Stimulated activated CD8-positive, alpha-beta memory T cell treated with anti-CD3 and anti-CD28 coated beads, Interleukin-7, amount 100 ng/mL, for 4 hours (primary cell): ENCODE results near the gene CXCL6.

Experiments used
- DNase-seq, 2 donors: peaks; one replicate each; pipeline ENCODE4 v3.0.0-alpha.2; 2020; ENCODE audit warnings: low read depth in 2 of 2

The CXCL6 gene

DNA sequence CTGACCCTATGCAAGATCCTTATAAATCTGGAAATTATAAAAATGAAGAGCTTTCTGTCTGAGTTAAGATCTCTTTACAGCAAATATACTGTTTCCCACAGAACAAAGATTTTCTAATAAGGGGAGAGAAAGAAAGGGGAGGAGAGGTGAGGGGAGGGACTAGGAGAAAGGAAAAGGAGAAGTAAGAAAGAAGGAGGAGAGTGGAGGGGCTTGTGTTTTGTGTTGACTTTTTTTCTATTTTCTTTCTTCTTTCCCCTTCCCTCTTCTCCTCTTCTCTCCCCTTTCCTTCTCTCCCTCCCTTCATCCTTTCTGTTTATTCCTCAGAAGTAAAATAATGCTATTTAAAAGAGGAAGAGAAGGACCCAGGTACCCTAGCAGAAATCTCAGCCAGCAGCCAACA lies 6.2 kb downstream of the CXCL6 start:
- no peak for DNase-seq

DNA sequence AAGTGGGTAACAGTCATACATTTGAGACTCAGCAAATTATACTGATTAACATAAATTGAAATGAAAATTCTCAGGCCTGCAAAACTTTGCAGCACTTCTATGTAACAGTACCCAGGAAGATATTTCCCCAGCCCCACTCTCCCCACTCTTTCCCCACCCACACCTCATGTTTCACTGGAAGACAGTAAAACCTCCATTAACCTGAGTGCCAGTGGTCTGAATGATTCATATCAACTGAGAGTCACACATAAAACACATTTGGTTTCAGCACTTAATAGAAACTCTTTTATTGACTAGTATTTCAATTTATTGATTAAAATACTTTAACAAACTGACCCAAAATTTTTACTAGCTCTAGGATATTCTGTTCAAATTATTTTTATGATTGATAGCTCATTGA lies 6.9 kb downstream of the CXCL6 start:
- no peak for DNase-seq

DNA sequence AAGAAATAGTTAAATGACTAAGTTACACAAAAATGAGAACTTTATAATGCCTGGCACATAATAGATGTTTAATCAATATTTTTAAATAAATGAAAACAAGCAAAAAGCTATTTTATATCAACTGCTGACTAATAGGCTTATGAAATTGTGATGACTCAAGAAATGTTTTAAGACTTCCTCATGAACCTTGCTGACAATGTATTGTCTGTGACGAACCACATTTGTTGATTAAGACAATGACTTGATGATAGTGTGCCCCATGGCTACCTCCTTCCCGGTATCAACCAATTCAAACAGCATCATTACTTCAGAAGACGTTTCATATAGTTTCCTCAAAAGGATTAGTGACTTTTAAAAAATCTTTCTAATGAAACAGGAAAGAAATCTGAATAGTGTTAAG lies 7.9 kb downstream of the CXCL6 start:
- DNase-seq, result no peak

DNA sequence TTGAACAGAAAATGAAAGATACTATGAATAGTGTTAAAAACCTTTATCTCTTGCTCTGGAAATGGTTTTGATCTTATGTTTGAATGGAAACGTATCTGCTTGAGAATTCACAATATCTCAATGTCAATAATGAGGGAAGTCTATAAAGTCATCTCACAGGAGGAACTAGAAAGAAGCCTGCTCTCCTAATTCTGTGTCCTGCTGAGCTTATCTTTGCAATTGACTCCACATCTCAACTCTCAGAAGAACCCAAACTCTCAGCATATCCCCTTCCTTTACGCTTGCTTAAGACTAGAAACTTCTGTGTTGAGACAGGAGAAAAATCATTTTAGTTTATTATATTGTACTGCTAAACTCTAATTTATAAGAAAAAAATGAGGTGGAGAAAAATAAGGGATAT lies 8.3 kb downstream of the CXCL6 start:
- no peak for DNase-seq

DNA sequence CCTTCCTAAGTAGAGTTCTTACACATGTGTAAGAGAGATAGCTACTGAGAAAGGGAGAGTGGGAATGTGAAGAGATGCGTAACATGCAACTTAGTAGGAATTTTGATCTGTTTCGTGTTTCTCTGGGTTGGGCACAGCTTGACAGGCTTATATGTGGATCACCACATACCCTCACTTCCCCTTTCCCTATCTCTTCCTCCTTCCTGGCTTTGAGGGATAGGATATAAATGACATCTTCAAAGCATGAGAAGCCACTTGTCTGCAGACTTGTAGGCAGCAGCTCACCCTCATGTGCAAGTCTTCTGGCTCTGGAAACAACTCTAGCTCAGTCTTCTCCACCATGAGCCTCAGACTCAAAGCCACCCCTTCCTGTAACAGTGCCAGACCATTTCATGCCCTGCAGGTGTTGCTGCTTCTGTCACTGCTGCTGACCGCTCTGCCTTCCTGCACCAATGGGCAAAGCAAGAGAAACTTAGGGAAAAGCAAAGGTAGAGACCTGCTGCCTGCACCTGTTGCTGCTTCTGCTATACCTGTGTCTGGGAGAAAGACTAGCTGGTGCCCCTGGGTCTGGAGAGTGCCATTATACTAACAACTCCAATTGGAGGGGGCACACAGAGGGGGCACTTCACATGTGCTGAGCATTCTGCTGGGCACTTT lies 11.2 kb downstream of the CXCL6 start:
- no peak for DNase-seq

DNA sequence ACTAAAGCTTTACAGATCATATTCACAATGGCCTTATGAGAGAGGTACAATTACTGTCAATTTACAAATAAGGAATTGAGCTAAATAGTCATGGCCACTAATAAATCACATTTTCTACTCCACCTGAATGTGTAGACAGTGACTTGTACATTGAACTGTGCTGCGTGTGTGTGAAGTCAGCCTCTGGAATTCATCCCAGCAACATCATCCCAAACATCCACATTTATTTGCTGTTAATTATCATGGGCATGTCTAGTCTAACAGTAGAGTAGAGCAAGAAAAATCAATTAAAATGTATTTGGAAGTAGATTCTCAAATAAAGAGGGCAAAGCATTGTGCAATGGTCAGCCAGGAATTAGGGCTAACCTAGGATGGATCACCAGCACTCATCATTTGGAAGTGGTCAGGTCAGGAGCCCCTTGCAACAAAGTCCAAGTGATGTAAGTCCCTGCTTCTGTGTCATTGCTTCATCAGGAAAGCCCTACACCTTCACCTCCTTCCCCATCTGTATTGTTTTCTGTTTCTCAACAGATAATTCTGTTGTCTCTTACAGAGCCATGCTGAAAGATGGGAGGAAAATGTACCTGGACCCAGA lies 11.8 kb downstream of the CXCL6 start:
- no peak for DNase-seq

- DNase-seq, result no peak
Measured at GRCh38 chr4:73850261-73850970, 13.9 kb downstream of the CXCL6 start.

- DNase-seq, result no peak
Measured at GRCh38 chr4:73851293-73851692, 14.8 kb downstream of the CXCL6 start.

GRCh38 chr4:73852771-73853170 lies 16.3 kb downstream of the CXCL6 start:
- DNase-seq, result no peak

- DNase-seq, result no peak
Measured at GRCh38 chr4:73853246-73853704, 16.8 kb downstream of the CXCL6 start, which contains the start of gene PF4V1. TSS of gene PF4V1 (plus strand) at chr4:73853296. CDS start at chr4:73853363, 67 bp downstream.

DNA sequence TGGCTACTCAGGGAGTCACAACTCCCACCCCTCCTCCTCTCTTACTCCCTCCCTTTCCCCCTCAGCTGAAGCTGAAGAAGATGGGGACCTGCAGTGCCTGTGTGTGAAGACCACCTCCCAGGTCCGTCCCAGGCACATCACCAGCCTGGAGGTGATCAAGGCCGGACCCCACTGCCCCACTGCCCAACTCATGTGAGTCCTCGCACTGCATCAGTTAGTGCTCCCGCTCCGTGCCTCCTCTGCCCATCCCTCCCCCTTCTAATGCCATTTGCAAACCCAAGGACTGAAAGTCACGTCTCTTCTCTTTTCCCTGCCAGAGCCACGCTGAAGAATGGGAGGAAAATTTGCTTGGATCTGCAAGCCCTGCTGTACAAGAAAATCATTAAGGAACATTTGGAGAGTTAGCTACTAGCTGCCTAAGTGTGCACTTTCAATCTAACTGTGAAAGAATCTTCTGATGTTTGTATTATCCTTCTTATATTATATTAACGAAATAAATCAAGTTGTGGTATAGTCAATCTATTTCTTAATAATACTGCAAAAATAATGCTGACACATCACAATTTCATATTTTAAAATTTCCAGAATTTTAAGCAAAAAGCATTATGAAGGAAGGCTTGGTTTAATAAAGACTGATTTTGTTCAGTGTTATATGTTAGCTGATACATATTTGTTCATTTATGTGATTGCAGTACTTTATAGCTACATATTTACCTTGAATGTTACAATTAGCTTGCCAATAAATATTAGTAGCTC lies 17.4 kb downstream of the CXCL6 start:
- no peak for DNase-seq

- no peak for DNase-seq
Measured at GRCh38 chr4:73855406-73855805, 18.9 kb downstream of the CXCL6 start.

DNA sequence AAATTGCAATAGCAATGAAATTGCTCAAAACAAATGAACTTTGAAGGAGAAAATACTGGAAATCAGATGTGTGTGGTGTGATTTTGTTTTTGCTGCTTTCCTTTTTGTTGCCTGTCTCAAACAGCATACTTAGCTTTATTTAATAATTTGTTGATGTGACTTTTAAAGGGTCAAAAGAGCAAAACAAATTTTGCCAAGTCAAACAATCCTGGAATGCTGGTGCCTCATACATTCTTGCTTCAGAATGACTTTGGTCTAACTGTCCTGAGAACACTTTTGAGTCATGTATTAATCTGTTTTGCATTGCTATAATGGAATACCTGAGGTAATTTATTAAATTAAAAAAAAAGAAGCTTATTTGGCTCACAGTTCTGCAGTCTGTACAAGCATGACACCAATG lies 20.0 kb downstream of the CXCL6 start:
- no peak for DNase-seq

- DNase-seq, result no peak
Measured at GRCh38 chr4:73859614-73860088, 23.2 kb downstream of the CXCL6 start.

GRCh38 chr4:73860181-73860580 lies 23.7 kb downstream of the CXCL6 start:
- DNase-seq, result no peak

DNA sequence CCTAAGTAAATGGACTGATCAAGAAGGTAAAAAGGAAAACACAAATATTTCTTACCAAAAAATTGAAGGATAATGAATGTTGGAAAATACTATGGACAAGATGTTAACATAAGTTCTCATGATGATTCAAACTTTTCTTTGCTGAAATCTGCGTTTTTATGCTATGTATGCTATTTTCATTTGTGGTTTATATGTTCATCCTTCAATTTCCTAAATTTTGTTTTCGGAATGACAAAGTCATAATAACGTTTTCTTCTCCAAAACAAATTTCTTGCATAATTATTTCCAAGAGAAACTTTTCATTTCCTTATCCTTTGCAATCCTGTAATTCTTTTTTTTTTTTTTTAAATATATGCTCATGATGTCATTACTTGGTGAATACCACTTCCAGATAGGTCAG lies 24.4 kb downstream of the CXCL6 start:
- DNase-seq, result no peak

DNA sequence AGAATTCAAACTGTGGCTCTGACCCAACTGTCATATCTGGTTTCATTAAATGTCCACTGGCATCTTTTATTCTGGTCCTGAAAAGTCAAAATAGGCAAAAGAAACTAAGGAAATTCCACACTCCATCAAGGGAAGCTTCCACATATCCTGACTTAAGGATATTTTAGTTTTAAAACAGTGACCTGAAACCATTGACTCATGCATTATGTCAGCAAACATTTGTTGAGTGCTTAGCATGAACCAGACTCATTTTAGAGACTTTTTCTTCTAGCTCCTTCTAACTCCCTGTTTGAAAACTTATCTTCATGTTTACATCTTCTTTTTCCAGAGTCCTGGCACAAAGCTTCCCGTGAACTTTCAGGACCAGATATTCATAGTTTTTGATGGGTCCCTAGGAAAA lies 25.8 kb downstream of the CXCL6 start:
- DNase-seq, result no peak

DNA sequence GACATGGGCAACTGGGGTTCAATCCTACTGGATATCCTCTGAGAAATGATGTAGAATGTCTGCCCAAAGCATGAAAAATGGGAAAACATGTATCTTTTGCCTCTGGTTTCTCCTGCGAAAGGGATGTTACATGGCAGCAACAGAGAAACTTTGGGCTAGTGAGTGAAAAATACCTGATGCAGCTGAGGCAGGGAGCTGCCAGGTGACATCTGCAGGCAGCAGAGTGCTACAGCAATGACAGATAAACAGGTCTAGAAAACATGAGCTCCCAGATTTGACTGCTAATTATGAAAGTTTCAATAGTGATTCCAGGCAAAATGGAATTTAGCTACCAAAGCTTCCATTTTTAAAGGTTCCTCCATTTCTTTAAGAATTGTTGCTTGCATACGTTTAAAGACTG lies 27.9 kb downstream of the CXCL6 start:
- DNase-seq, result no peak

DNA sequence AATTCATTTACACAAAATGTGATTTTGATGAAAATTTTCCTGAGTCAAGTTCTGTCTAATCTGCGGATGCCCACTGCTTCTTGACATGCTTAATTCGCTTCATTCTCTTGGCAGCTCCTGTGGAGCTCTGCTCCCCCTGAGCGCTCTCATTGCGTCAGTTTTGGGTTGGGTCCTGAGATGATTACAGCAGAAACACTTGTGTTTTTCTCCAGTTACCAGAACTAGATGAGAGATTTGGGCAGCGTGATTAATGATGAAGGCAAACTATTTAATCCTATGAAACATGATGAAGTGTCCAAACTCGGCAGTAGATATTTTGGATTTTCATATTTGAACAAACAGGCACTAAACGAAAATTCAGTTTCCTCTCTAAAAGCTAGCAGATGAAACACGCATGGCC lies 28.5 kb downstream of the CXCL6 start:
- no peak for DNase-seq

GRCh38 chr4:73865431-73866096 lies 29.1 kb downstream of the CXCL6 start:
- DNase-seq, result no peak

GRCh38 chr4:73866246-73866645 lies 29.8 kb downstream of the CXCL6 start:
- DNase-seq, result no peak

GRCh38 chr4:73867783-73868182 lies 31.3 kb downstream of the CXCL6 start:
- no peak for DNase-seq
